NCI-H69 (cell line): ENCODE measurements around the gene ASCC1.
"Not testable (repeated sequence)": the region's sequence is repeated elsewhere in the genome, so short reads cannot be mapped to it uniquely, and the experiment has no call there.

Experiments used
- DNase-seq: peaks from one replicate; lab custom pipeline; 2025; lab: John Stamatoyannopoulos, UW

ASCC1 gene

DNA sequence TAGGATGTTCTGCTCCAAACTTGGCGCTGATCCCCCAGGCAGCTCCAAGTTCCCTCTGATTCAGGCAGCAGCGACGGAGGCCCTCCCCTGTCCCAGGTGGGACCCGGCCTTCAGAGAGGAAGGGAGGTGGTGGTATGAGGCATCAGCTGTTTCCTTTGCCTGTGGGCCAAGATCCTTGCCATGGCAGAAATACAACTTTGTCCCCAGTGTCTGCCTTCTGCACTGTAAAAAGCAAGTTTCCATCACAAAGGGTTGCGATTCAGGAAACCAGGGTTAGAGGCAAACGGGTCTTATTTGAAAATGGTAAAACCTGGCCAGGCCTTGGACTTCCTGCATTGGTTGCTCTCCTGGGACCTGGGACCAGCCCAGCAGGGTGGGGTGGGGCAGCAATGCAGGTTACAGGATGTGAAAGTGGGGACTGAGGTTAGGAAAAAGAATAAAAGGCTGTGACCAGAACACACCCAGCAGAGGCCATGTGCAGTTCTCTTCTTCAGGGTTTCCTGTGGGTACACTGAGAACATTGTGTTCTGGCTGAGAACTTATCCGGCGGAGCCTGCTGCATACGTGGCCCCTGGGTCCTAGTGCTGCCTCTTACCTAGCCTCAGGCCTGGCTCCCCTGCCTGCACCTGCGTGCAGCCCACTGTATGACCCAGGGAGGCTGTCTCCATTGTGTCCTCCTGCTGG lies 32.5 kb upstream of the ASCC1 start:
- DNase-seq = peak; percentile 69

DNA sequence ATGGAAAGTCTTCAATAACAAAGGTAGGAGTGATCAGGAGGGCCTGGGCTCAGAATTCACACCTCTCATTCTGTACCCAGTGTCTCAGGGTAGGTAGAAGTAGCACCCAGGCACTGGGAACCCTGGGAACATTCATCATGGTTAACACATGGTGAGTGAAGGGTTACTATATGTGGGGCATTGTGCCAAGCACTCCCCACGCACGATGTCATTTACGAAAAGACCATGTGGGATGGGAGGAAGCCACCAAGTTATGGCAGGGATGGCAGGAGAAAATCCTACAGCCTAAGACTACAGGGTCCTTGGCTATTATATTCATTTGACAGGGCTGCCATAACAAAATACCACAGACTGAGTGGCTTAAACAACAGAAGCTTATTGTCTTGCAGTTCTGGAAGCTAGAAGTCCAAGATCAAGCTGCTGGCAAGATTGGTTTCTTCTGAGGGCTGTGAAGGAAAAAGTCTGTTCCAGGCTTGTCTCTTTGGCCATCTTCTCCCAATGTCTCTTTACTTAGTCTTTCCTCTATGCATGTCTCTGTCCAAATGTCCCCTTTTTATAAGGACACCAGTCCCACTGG lies 30.0 kb upstream of the ASCC1 start:
- DNase-seq = no peak

- DNase-seq = no peak
These were observed 28.5 kb upstream of the ASCC1 start for GRCh38 chr10:72244573-72245038.

- peak; percentile 72 for DNase-seq
These were observed 27.9 kb upstream of the ASCC1 start for GRCh38 chr10:72243822-72244437.

- no peak for DNase-seq
These were observed 26.6 kb upstream of the ASCC1 start for GRCh38 chr10:72242675-72243074.

DNA sequence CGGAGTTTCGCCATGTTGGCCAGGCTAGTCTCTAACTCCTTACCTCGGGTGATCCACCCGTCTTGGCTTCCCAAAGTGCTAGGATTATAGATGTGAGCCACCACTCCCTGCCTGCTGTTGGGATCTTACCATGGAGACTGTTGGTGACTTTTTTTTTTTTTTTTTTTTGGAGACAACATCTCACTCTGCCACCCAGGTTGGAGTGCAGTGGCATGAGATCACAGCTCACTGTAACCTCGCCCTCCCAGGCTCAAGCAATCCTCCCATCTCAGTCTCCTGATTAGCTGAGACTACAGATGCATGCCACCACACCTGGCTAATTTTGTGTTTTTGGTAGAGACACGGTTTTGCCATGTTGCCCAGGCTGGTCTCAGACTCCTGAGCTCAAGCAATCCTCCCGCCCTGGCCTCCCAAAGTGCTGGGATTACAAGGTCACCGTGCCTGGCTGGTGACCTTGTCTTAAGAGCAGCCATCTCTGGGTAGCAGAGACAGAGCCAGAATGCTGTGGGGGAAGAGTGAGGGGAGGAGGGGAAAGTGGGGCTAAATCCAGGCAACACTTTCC lies 25.7 kb upstream of the ASCC1 start:
- DNase-seq = no peak

- DNase-seq = no peak
These were observed 24.3 kb upstream of the ASCC1 start for GRCh38 chr10:72240371-72240770.

DNA sequence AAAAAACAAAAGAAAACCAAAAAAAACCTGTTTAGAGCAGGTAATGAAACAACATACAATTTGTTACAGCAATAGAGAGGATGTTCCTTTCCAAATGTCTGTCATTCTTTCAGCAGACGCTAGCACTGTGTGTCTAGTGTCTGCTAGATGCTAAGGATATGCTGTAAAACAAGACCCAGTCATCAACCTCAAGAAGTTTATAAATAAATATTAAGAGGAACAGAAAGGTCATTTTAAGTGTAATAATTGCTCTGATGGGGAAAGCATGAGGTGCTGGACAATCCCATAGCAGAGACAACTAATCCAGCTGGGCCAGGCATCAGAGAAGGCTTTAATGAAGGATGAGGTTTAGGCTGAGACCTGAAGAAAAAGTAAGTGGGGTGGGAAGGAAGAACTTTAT lies 23.3 kb upstream of the ASCC1 start:
- no peak for DNase-seq

GRCh38 chr10:72238392-72239175 lies 22.5 kb upstream of the ASCC1 start:
- DNase-seq = no peak

DNA sequence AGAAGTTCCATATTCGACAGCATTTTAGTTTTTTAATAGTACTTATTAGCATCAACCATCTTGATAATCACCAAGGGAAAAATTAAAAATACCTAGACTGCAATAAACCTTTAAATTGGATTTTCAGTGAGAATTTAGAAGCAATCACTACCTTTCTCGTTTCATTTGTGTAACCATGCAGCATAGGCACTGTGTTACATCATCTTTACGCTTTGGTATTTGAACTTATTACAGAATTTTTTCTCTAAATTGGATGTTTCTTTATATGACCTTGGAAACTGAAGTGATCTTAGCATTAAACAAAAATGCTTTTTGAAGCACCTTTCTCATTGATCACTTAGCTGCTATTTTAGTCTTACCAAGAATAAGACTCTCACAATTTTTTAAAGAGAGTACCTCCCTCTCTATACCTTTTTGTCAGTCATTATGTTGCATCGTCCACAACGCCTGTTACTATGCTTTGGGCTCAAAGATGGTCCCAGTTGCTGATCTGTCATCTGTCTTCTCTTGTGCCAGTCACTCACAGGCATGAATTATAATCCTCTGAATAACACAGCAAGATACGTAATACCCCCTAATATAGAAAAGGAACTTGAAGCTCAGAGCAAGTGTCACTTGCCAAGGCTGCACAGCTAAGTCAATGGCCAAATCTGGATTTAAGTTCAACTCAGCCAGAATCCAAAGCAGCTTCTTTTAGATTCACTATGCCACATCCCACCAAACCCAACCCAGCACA lies 19.6 kb upstream of the ASCC1 start:
- no peak for DNase-seq

DNA sequence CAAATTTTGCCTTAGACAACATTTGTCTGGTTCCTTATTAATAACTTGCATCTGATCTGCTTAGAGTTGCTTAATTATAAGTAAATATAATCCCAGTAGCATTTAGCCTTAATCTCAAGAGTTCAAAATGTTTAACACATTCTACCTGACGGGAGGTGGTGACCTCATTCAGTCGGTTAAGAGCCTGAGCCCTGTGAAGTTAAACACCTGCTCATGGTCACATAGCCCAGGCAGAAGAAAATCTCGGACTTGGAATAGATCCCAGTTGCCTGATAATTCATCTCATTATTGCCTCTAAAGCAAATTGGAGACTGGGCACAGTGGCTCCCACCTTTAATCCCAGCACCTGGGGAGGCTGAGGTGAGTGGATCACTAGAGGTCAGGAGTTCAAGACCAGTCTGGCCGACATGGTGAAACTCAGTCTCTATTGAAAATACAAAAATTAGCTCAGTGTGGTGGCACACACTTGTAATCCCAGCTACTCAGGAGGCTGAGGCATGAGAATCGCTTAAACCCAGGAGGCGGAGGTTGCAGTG lies 18.6 kb upstream of the ASCC1 start:
- peak; percentile 60 for DNase-seq

- DNase-seq = no peak
These were observed 17.5 kb upstream of the ASCC1 start for GRCh38 chr10:72233621-72234020.

DNA sequence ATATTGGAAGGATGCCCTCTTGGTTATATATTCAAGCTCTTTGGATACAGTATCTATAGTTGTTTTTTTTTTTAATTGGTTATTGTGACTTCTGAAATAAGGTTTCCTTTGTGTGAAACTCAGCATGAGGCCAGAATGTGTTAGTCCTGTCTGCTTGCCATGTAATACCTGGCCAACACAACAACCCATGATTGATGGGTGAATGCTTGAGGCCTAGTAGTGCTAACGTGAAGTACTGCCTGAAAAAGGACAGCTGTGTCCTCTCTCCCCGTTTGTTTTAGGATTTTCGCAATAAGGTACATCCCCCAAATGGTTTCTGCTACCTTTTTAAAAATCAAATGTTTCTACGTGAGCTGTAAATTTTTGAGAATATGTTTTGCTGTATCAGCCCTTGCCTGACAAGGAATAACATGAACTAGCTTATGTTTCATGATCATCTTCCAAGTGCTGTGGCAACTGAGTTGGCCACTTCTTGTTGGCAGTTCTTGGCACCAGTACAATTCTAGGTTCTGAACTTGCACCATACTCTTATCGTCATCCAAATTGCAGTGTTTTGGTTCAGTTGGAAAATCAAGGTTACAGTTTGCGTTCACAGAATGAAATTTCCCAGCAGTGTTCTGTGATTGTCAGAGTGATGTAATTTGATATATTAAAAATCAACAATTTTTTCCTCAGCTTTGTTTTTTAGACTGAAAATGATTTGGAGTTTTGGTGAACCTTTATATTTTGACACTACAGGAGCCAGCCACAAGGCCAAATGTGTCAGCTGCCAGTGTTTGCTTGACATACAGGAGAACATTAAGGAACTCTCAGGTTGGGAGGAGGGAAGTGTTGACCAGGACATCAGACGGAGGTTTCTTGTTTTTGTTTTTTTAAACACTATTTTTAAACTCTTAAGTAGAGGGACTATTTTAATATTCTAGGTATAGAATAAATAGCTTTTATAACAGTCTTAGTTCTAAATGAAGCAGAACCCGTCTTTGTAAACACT lies 13.5 kb upstream of the ASCC1 start:
- peak; percentile 91 for DNase-seq

DNA sequence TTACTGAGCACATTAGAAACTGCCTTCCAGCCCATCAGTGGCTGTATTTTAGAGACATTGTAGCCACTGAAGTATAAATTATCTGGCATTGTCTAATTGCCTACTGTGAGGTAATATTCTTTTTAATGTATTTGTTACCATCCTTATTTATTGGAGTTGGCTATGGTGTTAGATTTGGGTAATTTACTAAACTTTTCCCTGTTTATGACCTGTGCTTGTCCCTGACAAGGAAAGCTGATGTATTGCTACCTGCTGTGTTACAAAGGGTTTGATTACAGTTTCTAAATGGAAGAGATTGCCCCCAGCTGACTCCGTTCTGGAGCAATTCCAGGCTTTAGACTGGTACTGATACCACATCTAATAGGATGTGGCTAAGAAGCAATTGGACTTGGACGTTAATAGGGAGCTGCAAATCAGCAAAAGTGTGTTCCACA lies 12.3 kb upstream of the ASCC1 start:
- DNase-seq = peak; percentile 95

DNA sequence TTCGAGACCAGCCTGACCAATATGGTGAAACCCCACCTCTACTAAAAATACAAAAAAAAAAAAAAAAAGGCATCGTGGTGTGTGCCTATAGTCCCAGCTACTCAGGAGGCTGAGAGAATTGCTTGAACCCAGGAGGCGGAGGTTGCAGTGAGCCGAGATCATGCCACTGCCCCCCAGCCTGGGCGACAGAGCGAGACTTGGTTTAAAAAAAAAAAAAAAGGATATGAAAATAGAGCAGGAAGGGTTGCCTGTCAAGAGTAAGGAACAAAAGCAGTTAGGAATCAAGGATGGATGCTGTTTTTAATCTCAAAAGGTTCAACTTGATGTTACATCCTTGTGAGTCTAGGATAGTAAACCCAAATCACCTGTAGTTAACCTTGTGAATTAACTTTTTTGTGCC lies 11.8 kb upstream of the ASCC1 start:
- no peak for DNase-seq

- DNase-seq = no peak
These were observed 10.4 kb upstream of the ASCC1 start for GRCh38 chr10:72226418-72227027.

DNA sequence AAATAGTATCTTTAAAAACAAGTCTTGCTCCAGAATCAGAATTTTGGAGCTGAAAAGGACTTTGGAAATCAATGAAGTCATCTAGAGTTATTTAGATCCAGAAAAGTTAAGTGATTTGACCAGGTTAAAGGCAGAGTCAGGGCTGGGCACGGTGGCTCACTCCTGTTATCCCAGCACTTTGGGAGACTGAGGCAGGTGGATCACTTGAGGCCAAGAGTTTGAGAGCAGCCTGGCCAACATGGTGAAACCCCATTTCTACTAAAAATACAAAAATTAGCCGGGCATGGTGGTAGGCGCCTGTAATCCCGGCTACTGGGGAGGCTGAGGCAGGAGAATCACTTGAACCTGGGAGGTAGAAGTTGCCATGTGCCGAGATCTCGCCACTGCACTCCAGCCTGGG lies 8.1 kb upstream of the ASCC1 start:
- not testable (repeated sequence) for DNase-seq

GRCh38 chr10:72223743-72224101 lies 7.6 kb upstream of the ASCC1 start:
- DNase-seq = no peak

DNA sequence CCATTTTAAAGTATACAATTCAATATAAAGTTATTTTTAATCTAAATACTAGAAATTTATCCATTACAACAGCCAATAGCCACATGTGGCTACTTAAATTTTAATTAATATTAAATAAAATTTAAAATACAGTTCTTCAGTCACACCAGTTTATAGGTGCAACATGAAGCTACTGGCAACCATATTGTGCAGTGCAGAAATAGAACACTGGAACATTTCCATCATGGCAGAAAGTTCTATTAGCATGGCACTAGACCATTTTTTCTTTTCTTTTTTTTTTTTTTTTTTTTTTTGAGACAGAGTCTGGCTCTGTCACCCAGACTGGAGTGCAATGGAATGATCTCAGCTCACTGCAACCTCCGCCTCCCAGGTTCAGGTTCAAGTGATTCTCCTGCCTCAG lies 5.2 kb upstream of the ASCC1 start:
- no peak for DNase-seq

DNA sequence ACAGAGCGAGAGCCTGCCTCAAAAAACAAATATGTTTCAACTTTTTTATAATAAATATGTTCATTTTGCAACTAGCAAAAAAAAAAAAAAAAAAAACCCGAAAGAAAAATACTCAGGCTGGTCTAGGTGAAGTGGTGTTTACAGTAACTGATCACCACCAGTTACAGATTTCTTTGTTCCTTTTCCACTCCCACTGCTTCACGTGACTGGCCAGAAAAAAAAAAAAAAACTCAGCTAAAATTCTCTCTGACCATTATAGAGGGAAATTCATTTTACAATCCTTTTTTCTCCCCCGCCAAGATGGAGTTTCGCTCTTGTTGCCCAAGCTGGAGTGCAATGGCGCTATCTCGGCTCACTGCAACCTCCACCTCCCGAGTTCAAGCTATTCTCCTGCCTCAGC lies 4.6 kb upstream of the ASCC1 start:
- no peak for DNase-seq
